GOT3 (cell line): Measurements from ENCODE around the gene TTLL10.

Experiments
- DNase-seq: peaks from one replicate; lab custom pipeline; 2025; ENCODE audit warnings: mixed read lengths; lab: John Stamatoyannopoulos, UW

The TTLL10 gene

GRCh38 chr1:1173793-1174415, at the start of gene TTLL10:
TTLL10 (plus strand) TSS chr1:1173880; CDS start chr1:1179216, 5,336 bp downstream.
- no peak for DNase-seq

GRCh38 chr1:1124508-1124785, 49.2 kb upstream of the TTLL10 start:
- DNase-seq, result no peak

- no peak for DNase-seq
Measured at GRCh38 chr1:1124786-1125642, 48.7 kb upstream of the TTLL10 start.

- no peak for DNase-seq
Measured at GRCh38 chr1:1125945-1126344, 47.7 kb upstream of the TTLL10 start.

- DNase-seq, result no peak
Measured at GRCh38 chr1:1127551-1128451, 45.9 kb upstream of the TTLL10 start.

- no peak for DNase-seq
Measured at GRCh38 chr1:1128454-1129139, 45.1 kb upstream of the TTLL10 start.

GRCh38 chr1:1129381-1129821, 44.3 kb upstream of the TTLL10 start:
- no peak for DNase-seq

- no peak for DNase-seq
Measured at GRCh38 chr1:1130206-1131120, 43.2 kb upstream of the TTLL10 start.

GRCh38 chr1:1132042-1132950, 41.4 kb upstream of the TTLL10 start:
- no peak for DNase-seq

GRCh38 chr1:1132956-1133750, 40.5 kb upstream of the TTLL10 start:
- DNase-seq, result no peak

- no peak for DNase-seq
Measured at GRCh38 chr1:1134300-1134970, 39.2 kb upstream of the TTLL10 start.

- DNase-seq, result no peak
Measured at GRCh38 chr1:1135339-1136136, 38.1 kb upstream of the TTLL10 start.

- no peak for DNase-seq
Measured at GRCh38 chr1:1136547-1137230, 37.0 kb upstream of the TTLL10 start.

GRCh38 chr1:1137256-1138045, 36.2 kb upstream of the TTLL10 start:
- DNase-seq, result no peak

GRCh38 chr1:1140673-1141072, 33.0 kb upstream of the TTLL10 start:
- DNase-seq, result no peak

- no peak for DNase-seq
Measured at GRCh38 chr1:1141244-1141910, 32.3 kb upstream of the TTLL10 start.
